ENCODE data around the gene B4GALNT3.

DNA sequence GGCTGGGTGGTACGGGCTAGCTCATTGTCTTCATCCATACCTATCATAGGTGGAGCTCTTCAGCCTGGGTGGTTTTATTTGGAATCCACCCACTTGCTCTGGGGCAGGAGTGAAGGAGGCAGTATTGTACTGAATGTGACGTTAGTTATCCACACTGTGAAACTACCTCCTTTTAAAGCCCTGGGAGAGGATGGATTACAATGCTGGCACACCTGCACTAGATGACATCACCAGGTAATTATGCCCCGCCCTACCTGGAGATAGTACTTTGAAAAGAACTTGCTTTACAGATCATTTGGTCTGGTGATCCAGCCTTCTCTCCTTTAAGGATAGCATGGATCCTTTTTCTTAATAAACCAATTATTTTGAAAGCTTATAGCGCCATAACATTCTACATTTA lies 78.0 kb downstream of the B4GALNT3 start:
- TF ChIP-seq, protein P1, sequence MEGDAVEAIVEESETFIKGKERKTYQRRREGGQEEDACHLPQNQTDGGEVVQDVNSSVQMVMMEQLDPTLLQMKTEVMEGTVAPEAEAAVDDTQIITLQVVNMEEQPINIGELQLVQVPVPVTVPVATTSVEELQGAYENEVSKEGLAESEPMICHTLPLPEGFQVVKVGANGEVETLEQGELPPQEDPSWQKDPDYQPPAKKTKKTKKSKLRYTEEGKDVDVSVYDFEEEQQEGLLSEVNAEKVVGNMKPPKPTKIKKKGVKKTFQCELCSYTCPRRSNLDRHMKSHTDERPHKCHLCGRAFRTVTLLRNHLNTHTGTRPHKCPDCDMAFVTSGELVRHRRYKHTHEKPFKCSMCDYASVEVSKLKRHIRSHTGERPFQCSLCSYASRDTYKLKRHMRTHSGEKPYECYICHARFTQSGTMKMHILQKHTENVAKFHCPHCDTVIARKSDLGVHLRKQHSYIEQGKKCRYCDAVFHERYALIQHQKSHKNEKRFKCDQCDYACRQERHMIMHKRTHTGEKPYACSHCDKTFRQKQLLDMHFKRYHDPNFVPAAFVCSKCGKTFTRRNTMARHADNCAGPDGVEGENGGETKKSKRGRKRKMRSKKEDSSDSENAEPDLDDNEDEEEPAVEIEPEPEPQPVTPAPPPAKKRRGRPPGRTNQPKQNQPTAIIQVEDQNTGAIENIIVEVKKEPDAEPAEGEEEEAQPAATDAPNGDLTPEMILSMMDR (IDR thresholded peaks at IDR 0.05) = no peak
- TF ChIP-seq POLR2A (IDR thresholded peaks at IDR 0.05) = no peak

Data from tibial nerve (tissue), 3 donors.